NCI-H1417 treated with DMSO at 0.1 percent for 48 hours (cell line): ENCODE measurements around the gene ADCY3.
"Not testable (repeated sequence)": the region's sequence is repeated elsewhere in the genome, so short reads cannot be mapped to it uniquely, and the experiment has no call there.

Source experiments
- DNase-seq: peaks from one replicate; lab custom pipeline; 2025; lab: John Stamatoyannopoulos, UW

ADCY3 gene

DNA sequence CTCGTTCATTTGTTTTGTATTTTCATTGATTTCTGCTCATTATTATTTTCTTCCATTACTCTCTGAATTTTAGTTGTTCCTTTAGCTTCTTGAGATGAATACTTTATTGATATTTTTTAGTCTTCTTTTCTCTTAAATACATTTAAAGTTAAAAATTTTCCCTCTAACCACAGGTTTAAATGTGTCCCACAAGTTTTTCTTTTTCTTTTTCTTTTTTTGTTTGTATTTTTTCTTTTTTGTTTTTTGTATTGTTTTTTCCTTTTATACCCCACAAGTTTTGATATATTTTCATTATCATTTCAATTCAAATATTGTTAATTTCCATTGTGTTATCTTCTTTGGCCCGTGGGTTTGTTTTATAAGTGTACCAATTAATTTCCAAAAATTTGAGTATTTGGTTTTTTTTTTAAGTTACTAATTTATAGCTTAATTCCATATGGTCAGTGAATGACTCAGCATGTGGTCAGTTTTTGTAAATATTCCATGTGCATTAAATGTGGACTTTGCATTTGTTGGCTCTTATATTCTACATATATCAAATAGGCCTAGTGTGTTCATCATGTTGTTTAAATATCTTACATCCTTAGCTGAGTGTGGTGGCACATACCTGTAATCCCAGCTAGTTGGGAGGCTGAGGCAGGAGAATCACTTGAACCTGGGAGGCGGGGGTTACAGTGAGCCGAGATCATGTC, 110.6 kb downstream of the ADCY3 start:
- DNase-seq = no peak

GRCh38 chr2:24806661-24807036, 113.4 kb downstream of the ADCY3 start:
- no peak for DNase-seq

- DNase-seq = not testable (repeated sequence)
These were observed 114.0 kb downstream of the ADCY3 start for GRCh38 chr2:24805811-24806660.

GRCh38 chr2:24800487-24800886, 119.5 kb downstream of the ADCY3 start:
- not testable (repeated sequence) for DNase-seq

DNA sequence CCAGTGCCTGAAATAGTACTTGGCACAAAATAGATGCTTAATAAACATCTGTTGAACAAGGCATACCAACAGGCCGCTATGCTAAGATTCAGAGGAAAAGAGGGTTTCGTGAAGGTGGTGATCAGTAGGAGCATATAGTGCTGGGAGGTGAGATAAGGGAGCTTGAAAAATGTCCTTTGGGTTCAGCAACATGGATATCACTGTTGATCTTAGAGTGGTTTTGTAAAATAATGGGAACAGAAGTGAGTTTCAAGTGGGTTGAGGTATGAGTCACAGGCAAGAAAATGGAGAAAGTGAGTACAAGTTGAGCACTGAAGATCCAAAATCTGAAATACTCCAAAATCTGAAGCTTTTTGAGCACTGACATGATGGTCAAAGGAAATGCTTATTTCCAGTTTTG, 122.4 kb downstream of the ADCY3 start:
- DNase-seq = no peak

- DNase-seq = no peak
These were observed 126.1 kb downstream of the ADCY3 start for GRCh38 chr2:24793761-24794435.

GRCh38 chr2:24792874-24793760, 126.9 kb downstream of the ADCY3 start, which contains the start of the genes CENPO and PTRHD1:
TSS of gene CENPO (plus strand) at chr2:24793425. CDS start at chr2:24793920, 495 bp downstream.
TSS of gene PTRHD1 (minus strand) at chr2:24793391. CDS start at chr2:24793377, 14 bp downstream.
- DNase-seq = peak; percentile 98

GRCh38 chr2:24792542-24792873, 127.5 kb downstream of the ADCY3 start:
- DNase-seq = no peak

GRCh38 chr2:24791452-24791851, 128.6 kb downstream of the ADCY3 start:
- no peak for DNase-seq

DNA sequence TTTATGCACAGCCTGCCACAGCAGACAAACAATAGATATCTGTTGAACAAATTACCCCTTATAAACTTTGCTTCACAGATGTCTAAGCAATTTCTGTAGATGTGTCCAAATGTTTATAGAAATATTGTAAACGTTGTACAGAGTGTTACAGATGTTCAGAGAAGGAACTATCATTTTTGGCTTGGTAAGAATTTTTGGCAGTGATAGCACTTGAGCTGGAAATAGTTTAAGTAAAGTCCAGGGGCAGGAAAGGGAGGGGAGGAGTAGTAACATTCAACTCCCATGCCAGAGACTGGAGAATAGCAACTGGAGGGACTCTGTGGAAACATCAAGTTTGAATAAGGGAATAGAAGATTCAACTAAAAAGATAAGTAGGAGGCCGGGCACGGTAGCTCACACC, 131.2 kb downstream of the ADCY3 start:
- DNase-seq = no peak

GRCh38 chr2:24787532-24787931, 132.5 kb downstream of the ADCY3 start:
- no peak for DNase-seq

DNA sequence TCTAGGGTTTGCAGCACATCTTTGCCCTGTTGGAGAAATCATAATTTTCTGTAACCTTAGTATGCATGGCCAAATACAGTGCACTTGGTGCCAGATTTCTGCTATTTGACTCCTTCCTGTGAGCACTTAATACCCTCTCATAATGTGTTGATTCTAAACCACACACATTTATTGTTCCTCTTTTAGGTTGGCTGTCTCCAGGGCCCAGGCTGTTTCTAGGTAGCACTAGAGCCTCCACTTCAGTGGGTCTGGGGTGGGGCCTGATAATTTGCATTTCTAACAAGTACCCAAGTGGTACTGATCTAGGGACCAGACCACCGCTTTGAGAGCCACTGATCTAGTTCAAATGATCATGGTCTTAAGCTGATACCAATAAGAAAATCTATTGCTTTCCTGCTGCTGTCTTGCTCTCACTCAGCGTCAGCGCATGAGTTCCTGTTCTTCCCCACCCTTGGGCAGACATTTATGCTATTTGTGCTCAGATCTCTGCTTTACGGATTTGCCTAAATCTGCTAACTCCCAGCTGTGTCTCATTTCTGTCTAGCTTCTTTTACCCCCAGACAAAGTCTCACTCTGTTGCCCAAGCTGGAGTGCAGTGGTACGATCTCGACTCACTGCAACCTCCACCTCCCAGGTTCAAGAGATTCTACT, 134.2 kb downstream of the ADCY3 start:
- no peak for DNase-seq

GRCh38 chr2:24783641-24784040, 136.4 kb downstream of the ADCY3 start:
- DNase-seq = no peak

GRCh38 chr2:24779116-24779515, 140.9 kb downstream of the ADCY3 start:
- DNase-seq = no peak

DNA sequence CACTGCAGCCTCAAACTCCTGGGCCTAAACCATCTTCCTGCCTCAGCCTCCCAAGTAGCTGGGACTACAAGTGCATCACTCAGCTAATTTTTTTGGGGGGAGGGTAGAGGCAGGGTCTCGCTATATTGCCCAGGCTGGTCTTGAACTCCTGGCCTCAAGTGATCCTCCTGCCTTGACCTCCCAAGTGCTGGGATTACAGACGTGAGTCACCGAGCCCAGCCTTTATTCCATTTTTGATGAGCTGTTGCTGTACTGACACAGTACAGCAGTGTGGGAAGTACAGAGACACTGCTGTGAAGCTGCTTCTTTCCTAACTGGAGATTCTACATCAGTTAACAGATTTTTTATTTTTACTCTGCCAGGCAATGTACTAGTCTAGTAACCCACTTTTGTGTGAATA, 145.7 kb downstream of the ADCY3 start:
- no peak for DNase-seq

GRCh38 chr2:24771764-24772586, 148.1 kb downstream of the ADCY3 start:
- no peak for DNase-seq

GRCh38 chr2:24771061-24771460, 149.0 kb downstream of the ADCY3 start:
- no peak for DNase-seq
